B cell (primary cell): ENCODE data around the gene SLC4A3. TPM values are rescaled to one million over a fixed set of nuclear protein-coding genes. Genes with fewer than 3 reads are reported as not detected.

Experiments used
- ATAC-seq: fragments of 200-7000 bp; cut with Tn5 transposase; one replicate; pipeline ENCODE4 v1.10.0; 2021; ENCODE audit warnings: low read depth, mild to moderate bottlenecking, moderate number of reproducible peaks, moderate library complexity
- CTCF ChIA-PET: fragments of 350-600 bp; sonication (Branson Sonifier 250); formaldehyde crosslinking; loops from one replicate; lab custom pipeline; 2021; ENCODE audit warnings: antibody characterized with exemption, inconsistent platforms; lab: Charles Lee
- POLR2A ChIA-PET: fragments of 350-600 bp; sonication (Branson Sonifier 250); formaldehyde crosslinking; loops from one replicate; lab custom pipeline; 2021; ENCODE audit warnings: antibody characterized with exemption; lab: Charles Lee
- DNase-seq: peaks from one replicate; pipeline ENCODE4 v3.0.0; 2013
- H2AFZ ChIP-seq: 2 replicates; pipeline ENCODE4 v1.6.1; 2012; ENCODE audit warnings: mild to moderate bottlenecking, low read depth, low read length; ENCODE audit not compliant: insufficient read depth, poor library complexity, severe bottlenecking
- H3K27ac ChIP-seq, 2 donors: 1 replicate in 1 of 2; 2 replicates in 1 of 2; pipeline ENCODE4 v1.5.1; 2012 to 2013; ENCODE audit warnings: low read length in 2 of 2, mild to moderate bottlenecking in 2 of 2, moderate library complexity in 1 of 2
- H3K27me3 ChIP-seq, 4 experiments: fragments of 200-600 bp in 1 of 4; sonication (generic) in 1 of 4; replicated peaks in 1 of 4; 1 replicate in 2 of 4; 2 replicates in 2 of 4; pipeline versions ENCODE4 v1.6.1 to v1.7.0; 2013 to 2016; ENCODE audit warnings: low read length in 3 of 4, mild to moderate bottlenecking in 2 of 4, mixed read lengths in 1 of 4, moderate library complexity in 1 of 4; ENCODE audit not compliant: insufficient read depth in 4 of 4, control insufficient read depth in 3 of 4; ENCODE audit errors: control extremely low read depth in 1 of 4
- H3K36me3 ChIP-seq, 2 experiments: replicated peaks in 1 of 2; 1 replicate in 1 of 2; 2 replicates in 1 of 2; pipeline versions ENCODE4 v1.6.1 to v1.7.1; 2013; ENCODE audit warnings: low read length in 1 of 2; ENCODE audit not compliant: insufficient read depth in 2 of 2, control insufficient read depth in 1 of 2; ENCODE audit errors: control extremely low read depth in 1 of 2, extremely low read depth in 1 of 2
- H3K4me1 ChIP-seq, 2 donors: fragments of 200-600 bp in 1 of 2; sonication (generic) in 1 of 2; 1 replicate in 1 of 2; 2 replicates in 1 of 2; pipeline versions ENCODE4 v1.5.1 to v1.6.1; 2013 to 2017; ENCODE audit warnings: low read length in 2 of 2; ENCODE audit not compliant: control insufficient read depth in 2 of 2, insufficient read depth in 2 of 2
- H3K4me2 ChIP-seq: replicated peaks from 2 replicates; pipeline ENCODE3; 2012; ENCODE audit warnings: mild to moderate bottlenecking, low read depth, low read length; ENCODE audit not compliant: poor library complexity, severe bottlenecking
- H3K4me3 ChIP-seq, 5 experiments: fragments of 200-600 bp in 1 of 5; sonication (generic) in 1 of 5; 1 replicate in 3 of 5; 2 replicates in 2 of 5; pipeline versions ENCODE4 v1.5.1 to v1.7.0; 2011 to 2016; ENCODE audit warnings: low read length in 4 of 5, mild to moderate bottlenecking in 4 of 5, low read depth in 2 of 5, control low read depth in 1 of 5, moderate library complexity in 1 of 5; ENCODE audit not compliant: insufficient read depth in 1 of 5; ENCODE audit errors: control extremely low read depth in 1 of 5, extremely low read depth in 1 of 5
- H3K79me2 ChIP-seq: fragments of 200-600 bp; sonication (generic); one replicate; pipeline ENCODE4 v1.6.0; 2016; ENCODE audit warnings: low read length; ENCODE audit not compliant: control insufficient read depth, insufficient read depth
- H3K9ac ChIP-seq: fragments of 200-600 bp; sonication (generic); 2 replicates; pipeline ENCODE4 v1.6.1; 2017; ENCODE audit warnings: mild to moderate bottlenecking, low read length, moderate library complexity
- H3K9me3 ChIP-seq, 3 donors: one replicate each; pipeline versions ENCODE4 v1.6.1 to v1.7.1; 2013; ENCODE audit warnings: low read length in 2 of 3; ENCODE audit not compliant: control insufficient read depth in 2 of 3, insufficient read depth in 1 of 3; ENCODE audit errors: control extremely low read depth in 1 of 3
- H4K20me1 ChIP-seq: 2 replicates; pipeline ENCODE4 v1.6.0; 2012; ENCODE audit warnings: mild to moderate bottlenecking, low read length; ENCODE audit not compliant: insufficient read depth, control insufficient read depth, poor library complexity, severe bottlenecking
- H3K27ac Mint-ChIP-seq: one replicate; pipeline ENCODE4 v1.8.0; 2021; ENCODE audit warnings: mixed read lengths
- H3K27me3 Mint-ChIP-seq: one replicate; pipeline ENCODE4 v1.8.0; 2021; ENCODE audit warnings: mixed read lengths
- H3K4me1 Mint-ChIP-seq: one replicate; pipeline ENCODE4 v1.8.0; 2021; ENCODE audit warnings: mixed read lengths
- H3K4me3 Mint-ChIP-seq: one replicate; pipeline ENCODE4 v1.8.0; 2021; ENCODE audit warnings: mixed read lengths
- H3K9me3 Mint-ChIP-seq: one replicate; pipeline ENCODE4 v1.8.0; 2022; ENCODE audit warnings: mixed read lengths; ENCODE audit not compliant: insufficient read depth
- EZH2 ChIP-seq: IDR thresholded peaks from 2 replicates; pipeline ENCODE4 v1.6.1; 2012; ENCODE audit warnings: borderline replicate concordance, low read depth, mild to moderate bottlenecking, moderate library complexity, low read length; ENCODE audit not compliant: insufficient read depth, poor library complexity, severe bottlenecking
- WGBS: methylation state at CpG from one replicate; pipeline ENCODE4 v1.1.5; 2013; ENCODE audit warnings: missing lambda C conversion rate; ENCODE audit not compliant: insufficient coverage; 5-methylcytosine and 5-hydroxymethylcytosine counted together
- intact Hi-C: fragments of 100-400 bp; cut with micrococcal nuclease; formaldehyde crosslinking; loops from one replicate; pipeline ENCODE4 v1.10.0; 2022
- polyA plus RNA-seq: library from polyadenylated mRNA; depleted of rRNA; stranded (reverse); fragments of >200 nt; gene quantifications from 2 replicates; pipeline ENCODE4 v1.2.3, GENCODE V29; 2012
- total RNA-seq, 2 donors: library from RNA; stranded (reverse); fragments of 120-200 nt in 1 of 2; gene quantifications; 1 replicate in 1 of 2; 2 replicates in 1 of 2; pipeline versions ENCODE4 v1.2.3 to v1.2.4, GENCODE V29; 2013 to 2022
- TF ChIP-seq, protein P1 (sequence below): fragments of 200-600 bp; IDR thresholded peaks from one replicate; pipeline ENCODE4 v1.8.0; 2022; ENCODE audit warnings: antibody characterized with exemption, mild to moderate bottlenecking

Gene SLC4A3
- total and polyA plus RNA-seq, 2 donors (not counting 1 experiment from before 2014, with no cell fraction given), result 0.16 TPM; not detected in 1

DNA sequence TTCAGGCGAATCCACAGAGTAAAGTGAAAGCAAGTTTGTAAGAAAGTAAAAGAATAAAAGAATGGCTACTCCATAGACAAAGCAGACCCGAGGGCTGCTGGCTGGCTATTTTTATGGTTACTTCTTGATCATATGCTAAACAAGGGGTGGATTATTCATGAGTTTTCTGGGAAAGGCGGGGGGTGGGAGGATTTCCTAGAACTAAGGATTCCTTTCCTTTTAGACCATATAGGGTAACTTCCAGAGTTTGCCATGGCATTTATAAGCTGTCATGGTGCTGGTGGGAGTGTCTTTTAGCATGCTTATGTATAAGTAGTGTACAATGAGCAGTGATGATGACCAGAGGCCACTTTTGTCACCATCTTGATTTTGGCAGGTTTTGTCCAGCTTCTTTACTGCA, 59.8 kb downstream of the SLC4A3 start:
- TF ChIP-seq EZH2, result no peak
- TF ChIP-seq, protein P1, sequence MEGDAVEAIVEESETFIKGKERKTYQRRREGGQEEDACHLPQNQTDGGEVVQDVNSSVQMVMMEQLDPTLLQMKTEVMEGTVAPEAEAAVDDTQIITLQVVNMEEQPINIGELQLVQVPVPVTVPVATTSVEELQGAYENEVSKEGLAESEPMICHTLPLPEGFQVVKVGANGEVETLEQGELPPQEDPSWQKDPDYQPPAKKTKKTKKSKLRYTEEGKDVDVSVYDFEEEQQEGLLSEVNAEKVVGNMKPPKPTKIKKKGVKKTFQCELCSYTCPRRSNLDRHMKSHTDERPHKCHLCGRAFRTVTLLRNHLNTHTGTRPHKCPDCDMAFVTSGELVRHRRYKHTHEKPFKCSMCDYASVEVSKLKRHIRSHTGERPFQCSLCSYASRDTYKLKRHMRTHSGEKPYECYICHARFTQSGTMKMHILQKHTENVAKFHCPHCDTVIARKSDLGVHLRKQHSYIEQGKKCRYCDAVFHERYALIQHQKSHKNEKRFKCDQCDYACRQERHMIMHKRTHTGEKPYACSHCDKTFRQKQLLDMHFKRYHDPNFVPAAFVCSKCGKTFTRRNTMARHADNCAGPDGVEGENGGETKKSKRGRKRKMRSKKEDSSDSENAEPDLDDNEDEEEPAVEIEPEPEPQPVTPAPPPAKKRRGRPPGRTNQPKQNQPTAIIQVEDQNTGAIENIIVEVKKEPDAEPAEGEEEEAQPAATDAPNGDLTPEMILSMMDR, result no peak
- ATAC-seq, result no peak
- H3K4me1 ChIP-seq, result peaks cover 10 to 11% of the 10 kb centered on the region in 2 donors
- no peaks in the 10 kb centered on the region for H4K20me1 ChIP-seq
- no peak overlapping the region for H3K27ac ChIP-seq
- H3K27me3 ChIP-seq, result peaks cover 0 to 12% (median 2%) of the 10 kb centered on the region in 4 experiments
- H3K27ac Mint-ChIP-seq, result no peak overlapping the region
- no peak overlapping the region for H3K9ac ChIP-seq
- peaks cover 29% of the 10 kb centered on the region for H3K27me3 Mint-ChIP-seq
- H2AFZ ChIP-seq, result no peak overlapping the region
- H3K79me2 ChIP-seq, result no peaks in the 10 kb centered on the region
- peaks cover 11% of the 10 kb centered on the region for H3K4me1 Mint-ChIP-seq
- no peak overlapping the region for H3K4me2 ChIP-seq
- DNase-seq, result no peak
- no peaks in the 10 kb centered on the region for H3K36me3 ChIP-seq
- peaks cover 0 to 3% (median 0%) of the 10 kb centered on the region in 3 donors for H3K9me3 ChIP-seq
- WGBS, result 86% methylated on average over 1 of the region's 3 CpGs
- no peak overlapping the region for H3K4me3 ChIP-seq
- H3K9me3 Mint-ChIP-seq, result peaks cover 3% of the 10 kb centered on the region
- intact Hi-C loops, result no loop called here
- H3K4me3 Mint-ChIP-seq, result no peak overlapping the region
- POLR2A ChIA-PET, result no interaction called here
- CTCF ChIA-PET, result interaction anchor here (0.7 to 1.0 kb wide), 3 partner anchors 9 to 616 kb away, joined by 3 to 5 read pairs (median 3); no protein-coding TSS in a partner anchor

- Histone ChIP-seq H3K4me3 (no peak overlapping the region), H3K27me3 (peaks cover 0 to 12% (median 0%) of the 10 kb centered on the region in 4 experiments), H3K9ac (no peak overlapping the region), H3K4me2 (no peak overlapping the region), H2AFZ (no peak overlapping the region), H3K9me3 (peaks cover 0 to 3% (median 0%) of the 10 kb centered on the region in 3 donors), H3K4me1 (peaks cover 10 to 11% of the 10 kb centered on the region in 2 donors), H3K79me2 (no peaks in the 10 kb centered on the region), H3K27ac (no peak overlapping the region), H3K36me3 (no peaks in the 10 kb centered on the region), H4K20me1 (no peaks in the 10 kb centered on the region)
- Mint-ChIP-seq H3K4me3 (no peak overlapping the region), H3K9me3 (peaks cover 3% of the 10 kb centered on the region), H3K27ac (no peak overlapping the region), H3K4me1 (peaks cover 11% of the 10 kb centered on the region), H3K27me3 (peaks cover 27% of the 10 kb centered on the region)
- CTCF ChIA-PET, result interaction anchor here (0.8 to 1.0 kb wide), 2 partner anchors 8 to 286 kb away, joined by 3 read pairs; no protein-coding TSS in a partner anchor
- DNase-seq, result no peak
- intact Hi-C loops, result no loop called here
- ATAC-seq, result no peak
- WGBS, result 78% methylated on average over 12 of the region's 19 CpGs
- no peak for TF ChIP-seq EZH2
- TF ChIP-seq, protein P1, result no peak
- POLR2A ChIA-PET, result no interaction called here
Observed at GRCh38 chr2:219687882-219688559, 60.6 kb downstream of the SLC4A3 start.
